Left forelimb (tissue), 1 donor: ENCODE data around the gene UBA3.

Experiments used
- DNase-seq: peaks from one replicate; pipeline ENCODE4 v3.0.0-alpha.2; 2018; ENCODE audit warnings: low spot score

The UBA3 gene

GRCh38 chr3:69080233-69080920, at the start of gene UBA3:
TSS of gene UBA3 (minus strand) at chr3:69080365. CDS start at chr3:69080353, 12 bp downstream.
- DNase-seq = peak; percentile 92

GRCh38 chr3:69129531-69129930, 49.4 kb upstream of the UBA3 start:
- no peak for DNase-seq

GRCh38 chr3:69128509-69128908, 48.3 kb upstream of the UBA3 start:
- DNase-seq = no peak

- DNase-seq = no peak
These were observed 46.8 kb upstream of the UBA3 start for GRCh38 chr3:69126999-69127398.

- DNase-seq = no peak
These were observed 46.1 kb upstream of the UBA3 start for GRCh38 chr3:69126216-69126615.

GRCh38 chr3:69122403-69122802, 42.2 kb upstream of the UBA3 start, which contains the start of gene LMOD3:
TSS of gene LMOD3 (minus strand) at chr3:69122595. CDS start at chr3:69122386, 209 bp downstream.
- no peak for DNase-seq

GRCh38 chr3:69121950-69122349, 41.8 kb upstream of the UBA3 start:
- DNase-seq = no peak

- no peak for DNase-seq
These were observed 41.3 kb upstream of the UBA3 start for GRCh38 chr3:69121513-69121912.

- DNase-seq = no peak
These were observed 40.8 kb upstream of the UBA3 start for GRCh38 chr3:69120879-69121464.

GRCh38 chr3:69119681-69120080, 39.5 kb upstream of the UBA3 start:
- DNase-seq = no peak

GRCh38 chr3:69119138-69119537, 39.0 kb upstream of the UBA3 start:
- no peak for DNase-seq

- DNase-seq = no peak
These were observed 38.4 kb upstream of the UBA3 start for GRCh38 chr3:69118555-69118954.

- no peak for DNase-seq
These were observed 36.7 kb upstream of the UBA3 start for GRCh38 chr3:69116897-69117296.

- no peak for DNase-seq
These were observed 36.0 kb upstream of the UBA3 start for GRCh38 chr3:69116162-69116561.

GRCh38 chr3:69115731-69116130, 35.6 kb upstream of the UBA3 start:
- DNase-seq = no peak

- no peak for DNase-seq
These were observed 33.4 kb upstream of the UBA3 start for GRCh38 chr3:69113536-69113935.

GRCh38 chr3:69110941-69111546, 30.9 kb upstream of the UBA3 start:
- no peak for DNase-seq

- no peak for DNase-seq
These were observed 28.6 kb upstream of the UBA3 start for GRCh38 chr3:69108811-69109210.

GRCh38 chr3:69107841-69108240, 27.7 kb upstream of the UBA3 start:
- no peak for DNase-seq

GRCh38 chr3:69105320-69105719, 25.2 kb upstream of the UBA3 start:
- no peak for DNase-seq

- DNase-seq = no peak
These were observed 24.4 kb upstream of the UBA3 start for GRCh38 chr3:69104586-69104985.

- DNase-seq = no peak
These were observed 23.0 kb upstream of the UBA3 start for GRCh38 chr3:69103123-69103522.

- no peak for DNase-seq
These were observed 22.2 kb upstream of the UBA3 start for GRCh38 chr3:69102384-69102783.
